Measurements from ENCODE around the gene TMEM167A. TPM values are rescaled to one million over a fixed set of nuclear protein-coding genes. Genes with fewer than 3 reads are reported as not detected.

The TMEM167A gene
- total RNA-seq, 2 donors from 2014 or later = 75.2 to 79.4 TPM

GRCh38 chr5:83048811-83049210 is 28.4 kb downstream of the TMEM167A start:
- DNase-seq = no peak
- intact Hi-C loops (cut with DNase I, micrococcal nuclease) = no loop called here
- ATAC-seq = no peak

- ATAC-seq (no peak), DNase-seq (no peak)
- intact Hi-C loops (cut with DNase I, micrococcal nuclease) = no loop called here
Observed at GRCh38 chr5:83048277-83048676, 28.9 kb downstream of the TMEM167A start.

GRCh38 chr5:83044926-83045325 is 32.3 kb downstream of the TMEM167A start:
- ATAC-seq (no peak), DNase-seq (no peak)
- intact Hi-C loops (cut with DNase I, micrococcal nuclease) = no loop called here

- intact Hi-C loops (cut with DNase I, micrococcal nuclease) = no loop called here
- DNase-seq (no peak), ATAC-seq (no peak)
Observed at GRCh38 chr5:83042507-83042906, 34.7 kb downstream of the TMEM167A start.

GRCh38 chr5:83038924-83039323 is 38.3 kb downstream of the TMEM167A start:
- no peak for DNase-seq
- intact Hi-C loops (cut with DNase I, micrococcal nuclease) = no loop called here
- no peak for ATAC-seq

GRCh38 chr5:83036991-83037575 is 40.1 kb downstream of the TMEM167A start:
- DNase-seq = no peak
- ATAC-seq = no peak
- intact Hi-C loops (cut with DNase I, micrococcal nuclease) = no loop called here

- intact Hi-C loops (cut with DNase I, micrococcal nuclease) = no loop called here
- ATAC-seq (no peak), DNase-seq (no peak)
Observed at GRCh38 chr5:83035373-83036100, 41.7 kb downstream of the TMEM167A start.

GRCh38 chr5:83034528-83035207 is 42.5 kb downstream of the TMEM167A start:
- intact Hi-C loops (cut with DNase I, micrococcal nuclease) = no loop called here

GRCh38 chr5:83034036-83034435 is 43.2 kb downstream of the TMEM167A start:
- no peak for ATAC-seq
- no peak for DNase-seq
- intact Hi-C loops (cut with DNase I, micrococcal nuclease) = no loop called here

More at GRCh38 chr5:83034528-83035207, 42.5 kb downstream of the TMEM167A start:
- DNase-seq = no peak
- no peak for ATAC-seq

GRCh38 chr5:83031381-83031780 is 45.8 kb downstream of the TMEM167A start:
- intact Hi-C loops (cut with DNase I, micrococcal nuclease) = no loop called here
- no peak for ATAC-seq
- DNase-seq = no peak

- intact Hi-C loops (cut with DNase I, micrococcal nuclease) = no loop called here
- no peak for ATAC-seq
- no peak for DNase-seq
Observed at GRCh38 chr5:83029912-83030311, 47.3 kb downstream of the TMEM167A start.

GRCh38 chr5:83026930-83027687 is 50.1 kb downstream of the TMEM167A start:
- ATAC-seq = no peak
- intact Hi-C loops (cut with DNase I, micrococcal nuclease) = no loop called here
- no peak for DNase-seq

GRCh38 chr5:83026516-83026915 is 50.7 kb downstream of the TMEM167A start:
- intact Hi-C loops (cut with DNase I, micrococcal nuclease) = no loop called here
- ATAC-seq = no peak
- DNase-seq = no peak

- no peak for ATAC-seq
- intact Hi-C loops (cut with DNase I, micrococcal nuclease) = no loop called here
- DNase-seq = no peak
Observed at GRCh38 chr5:83025690-83026478, 51.3 kb downstream of the TMEM167A start.

GRCh38 chr5:83022334-83022733 is 54.9 kb downstream of the TMEM167A start:
- ATAC-seq (no peak), DNase-seq (no peak)
- intact Hi-C loops (cut with DNase I, micrococcal nuclease) = no loop called here

- intact Hi-C loops (cut with DNase I, micrococcal nuclease) = no loop called here
- no peak for ATAC-seq
- no peak for DNase-seq
Observed at GRCh38 chr5:83015676-83016075, 61.5 kb downstream of the TMEM167A start.

GRCh38 chr5:83011985-83012384 is 65.2 kb downstream of the TMEM167A start:
- intact Hi-C loops (cut with DNase I, micrococcal nuclease) = no loop called here
- DNase-seq (no peak), ATAC-seq (no peak)

- intact Hi-C loops (cut with DNase I, micrococcal nuclease) = no loop called here
- no peak for ATAC-seq
- no peak for DNase-seq
Observed at GRCh38 chr5:83009408-83009807, 67.8 kb downstream of the TMEM167A start.

GRCh38 chr5:83007755-83008154 is 69.4 kb downstream of the TMEM167A start:
- DNase-seq (no peak), ATAC-seq (no peak)
- intact Hi-C loops (cut with DNase I, micrococcal nuclease) = no loop called here
